ENCODE results near the gene CATSPER3. TPM values are rescaled to one million over a fixed set of nuclear protein-coding genes. Genes with fewer than 3 reads are reported as not detected.

Gene CATSPER3
- total RNA-seq, 1 donor from 2014 or later: 0.39 TPM

DNA sequence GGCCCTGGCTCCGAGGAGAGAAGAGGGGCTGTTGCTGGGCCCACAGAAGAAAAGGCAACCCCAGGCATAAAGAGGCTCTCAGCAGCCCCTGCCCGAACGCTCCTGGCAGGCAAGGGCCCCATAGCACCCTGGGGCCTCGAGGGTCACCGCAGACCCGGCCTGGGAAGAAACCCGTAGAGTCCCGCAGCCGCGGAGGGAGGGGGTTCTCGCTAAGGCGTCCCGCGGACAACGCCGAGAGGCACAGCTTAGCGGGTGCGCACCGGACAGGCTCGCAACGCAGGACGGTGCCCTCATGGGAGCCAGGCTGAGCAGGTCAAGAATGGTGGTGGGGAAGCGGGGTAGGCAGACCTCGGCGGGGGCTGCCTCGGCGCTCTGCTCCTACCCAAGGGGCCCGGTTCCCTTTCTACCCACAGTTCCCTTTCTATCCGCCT, 59.6 kb downstream of the CATSPER3 start:
- H3K4me1 ChIP-seq (ENCODE audit: insufficient read depth, low read length): no peaks in the 10 kb centered on the region
- peaks cover 80% of the 10 kb centered on the region for H3K27me3 Mint-ChIP-seq (ENCODE audit: low read depth, unreplicated experiment)
- H3K4me1 Mint-ChIP-seq (ENCODE audit: low read depth, unreplicated experiment): peaks cover 3% of the 10 kb centered on the region
- H3K27me3 ChIP-seq (ENCODE audit: insufficient read depth, low read length): peaks cover 71% of the 10 kb centered on the region
- peaks cover 29% of the 10 kb centered on the region for H4K20me1 ChIP-seq (ENCODE audit: insufficient read depth, low read length)
- DNase-seq (ENCODE audit: low read depth) (no peak), FAIRE-seq (no peak)
- H3K36me3 Mint-ChIP-seq (ENCODE audit: low read depth, unreplicated experiment): peaks cover 5% of the 10 kb centered on the region
- H3K79me2 ChIP-seq (ENCODE audit: insufficient read depth, low read length): no peaks in the 10 kb centered on the region
- no peak overlapping the region for H3K9ac ChIP-seq (ENCODE audit: low read length)
- H3K4me2 ChIP-seq (ENCODE audit: low read length): no peak overlapping the region
- H3K4me3 Mint-ChIP-seq (ENCODE audit: unreplicated experiment): no peak overlapping the region
- TF ChIP-seq EZH2 (IDR thresholded peaks at IDR 0.05; ENCODE audit: insufficient read depth, low read length): no peak
- TF ChIP-seq, protein P1, sequence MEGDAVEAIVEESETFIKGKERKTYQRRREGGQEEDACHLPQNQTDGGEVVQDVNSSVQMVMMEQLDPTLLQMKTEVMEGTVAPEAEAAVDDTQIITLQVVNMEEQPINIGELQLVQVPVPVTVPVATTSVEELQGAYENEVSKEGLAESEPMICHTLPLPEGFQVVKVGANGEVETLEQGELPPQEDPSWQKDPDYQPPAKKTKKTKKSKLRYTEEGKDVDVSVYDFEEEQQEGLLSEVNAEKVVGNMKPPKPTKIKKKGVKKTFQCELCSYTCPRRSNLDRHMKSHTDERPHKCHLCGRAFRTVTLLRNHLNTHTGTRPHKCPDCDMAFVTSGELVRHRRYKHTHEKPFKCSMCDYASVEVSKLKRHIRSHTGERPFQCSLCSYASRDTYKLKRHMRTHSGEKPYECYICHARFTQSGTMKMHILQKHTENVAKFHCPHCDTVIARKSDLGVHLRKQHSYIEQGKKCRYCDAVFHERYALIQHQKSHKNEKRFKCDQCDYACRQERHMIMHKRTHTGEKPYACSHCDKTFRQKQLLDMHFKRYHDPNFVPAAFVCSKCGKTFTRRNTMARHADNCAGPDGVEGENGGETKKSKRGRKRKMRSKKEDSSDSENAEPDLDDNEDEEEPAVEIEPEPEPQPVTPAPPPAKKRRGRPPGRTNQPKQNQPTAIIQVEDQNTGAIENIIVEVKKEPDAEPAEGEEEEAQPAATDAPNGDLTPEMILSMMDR (IDR thresholded peaks at IDR 0.05; ENCODE audit: insufficient read depth, low read depth, low read length): no peak
- no peak overlapping the region for H3K27ac ChIP-seq (ENCODE audit: low read depth, low read length)
- H3K4me3 ChIP-seq (ENCODE audit: insufficient read depth, low read depth, low read length): no peak overlapping the region
- no peaks in the 10 kb centered on the region for H3K36me3 ChIP-seq (ENCODE audit: insufficient read depth, low read length)
- H3K9me3 ChIP-seq (ENCODE audit: insufficient read depth, low read depth, low read length): peaks cover 3% of the 10 kb centered on the region
- H3K27ac Mint-ChIP-seq (ENCODE audit: unreplicated experiment): no peak overlapping the region
- no peak overlapping the region for H2AFZ ChIP-seq (ENCODE audit: low read depth, low read length)
- H3K9me3 Mint-ChIP-seq (ENCODE audit: unreplicated experiment): peaks cover 16% of the 10 kb centered on the region

DNA sequence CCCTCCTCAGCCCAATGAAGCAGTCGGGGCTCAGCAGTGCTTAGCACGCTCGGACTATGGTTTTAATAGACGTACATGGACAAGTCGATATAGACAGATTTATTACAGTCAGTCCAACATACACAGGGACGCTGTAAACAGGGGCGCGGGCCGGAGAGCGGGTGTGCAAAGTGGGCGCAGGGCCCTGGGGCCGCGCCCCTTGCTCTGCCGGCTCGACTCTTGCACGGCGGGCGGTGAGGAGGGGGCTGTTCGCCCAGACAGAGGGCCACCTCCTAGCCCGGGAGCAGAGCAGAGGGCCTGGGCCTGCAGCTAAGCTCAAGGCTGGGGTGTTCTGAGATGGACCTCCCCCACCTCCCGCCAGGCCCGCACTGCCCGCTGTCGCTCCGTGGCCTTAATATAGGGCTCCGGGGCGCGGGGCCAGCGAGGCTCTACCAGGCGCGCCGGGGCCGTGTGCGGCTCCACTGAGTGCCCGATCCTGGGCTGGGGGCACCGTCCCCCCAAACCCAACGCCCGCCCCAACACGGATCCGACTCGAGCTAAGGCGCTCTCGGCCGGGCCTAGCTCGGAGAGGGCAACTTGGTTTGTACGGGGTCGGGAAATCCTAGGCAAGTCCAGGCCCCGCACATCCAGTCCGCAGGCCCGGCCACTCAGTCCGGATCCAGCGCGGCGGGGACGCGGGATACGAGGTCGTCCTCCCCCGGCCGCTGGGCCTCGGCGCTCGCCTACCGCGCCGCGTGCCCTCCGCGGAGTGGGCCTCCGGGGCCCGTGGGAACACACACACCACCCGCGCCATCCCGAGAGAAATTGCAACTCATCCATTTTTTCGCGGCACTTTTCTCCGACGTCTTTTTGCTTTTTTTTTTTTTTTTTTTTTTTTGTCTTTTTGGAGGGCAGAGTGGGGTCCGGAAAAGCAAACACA, 60.2 kb downstream of the CATSPER3 start:
- DNase-seq (ENCODE audit: low read depth) (no peak), FAIRE-seq (no peak)
- Mint-ChIP-seq H3K27me3 (ENCODE audit: low read depth, unreplicated experiment) (peaks cover 78% of the 10 kb centered on the region), H3K9me3 (ENCODE audit: unreplicated experiment) (peaks cover 19% of the 10 kb centered on the region), H3K27ac (ENCODE audit: unreplicated experiment) (no peak overlapping the region), H3K4me1 (ENCODE audit: low read depth, unreplicated experiment) (peaks cover 5% of the 10 kb centered on the region), H3K4me3 (ENCODE audit: unreplicated experiment) (no peak overlapping the region), H3K36me3 (ENCODE audit: low read depth, unreplicated experiment) (peaks cover 5% of the 10 kb centered on the region)
- Histone ChIP-seq H3K36me3 (ENCODE audit: insufficient read depth, low read length) (no peaks in the 10 kb centered on the region), H3K9ac (ENCODE audit: low read length) (no peak overlapping the region), H3K4me1 (ENCODE audit: insufficient read depth, low read length) (no peaks in the 10 kb centered on the region), H3K79me2 (ENCODE audit: insufficient read depth, low read length) (no peaks in the 10 kb centered on the region), H2AFZ (ENCODE audit: low read depth, low read length) (no peak overlapping the region), H3K27ac (ENCODE audit: low read depth, low read length) (no peak overlapping the region), H3K4me2 (ENCODE audit: low read length) (no peak overlapping the region), H3K4me3 (ENCODE audit: insufficient read depth, low read depth, low read length) (no peak overlapping the region), H3K9me3 (ENCODE audit: insufficient read depth, low read depth, low read length) (peaks cover 3% of the 10 kb centered on the region), H3K27me3 (ENCODE audit: insufficient read depth, low read length) (peaks cover 74% of the 10 kb centered on the region), H4K20me1 (ENCODE audit: insufficient read depth, low read length) (peaks cover 29% of the 10 kb centered on the region)
- TF ChIP-seq, protein P1 (IDR thresholded peaks at IDR 0.05; ENCODE audit: insufficient read depth, low read depth, low read length): no peak
- peak; percentile 98 for TF ChIP-seq EZH2 (IDR thresholded peaks at IDR 0.05; ENCODE audit: insufficient read depth, low read length)

Measured in astrocyte (in vitro differentiated cells and primary cell).